IPS-15b (cell line): ENCODE data around the gene MED17.
"Not testable (repeated sequence)": the region's sequence is repeated elsewhere in the genome, so short reads cannot be mapped to it uniquely, and the experiment has no call there.

Experiments
- H3K27me3 ChIP-seq: one replicate; pipeline ENCODE4 v1.6.1; 2013; ENCODE audit warnings: low read length; ENCODE audit not compliant: control insufficient read depth, insufficient read depth
- H3K36me3 ChIP-seq: one replicate; pipeline ENCODE4 v1.6.1; 2013; ENCODE audit warnings: low read length; ENCODE audit not compliant: control insufficient read depth, insufficient read depth
- H3K4me1 ChIP-seq: one replicate; pipeline ENCODE4 v1.6.1; 2013; ENCODE audit warnings: mild to moderate bottlenecking, low read length; ENCODE audit not compliant: control insufficient read depth, insufficient read depth
- H3K4me3 ChIP-seq: one replicate; pipeline ENCODE4 v1.5.1; 2013; ENCODE audit warnings: low read depth, low read length
- H3K9ac ChIP-seq: one replicate; pipeline ENCODE4 v1.6.1; 2013; ENCODE audit warnings: low read depth, mild to moderate bottlenecking, low read length
- H3K9me3 ChIP-seq: one replicate; pipeline ENCODE4 v1.6.1; 2013; ENCODE audit warnings: mild to moderate bottlenecking, low read length; ENCODE audit not compliant: control insufficient read depth, insufficient read depth

MED17 gene

DNA sequence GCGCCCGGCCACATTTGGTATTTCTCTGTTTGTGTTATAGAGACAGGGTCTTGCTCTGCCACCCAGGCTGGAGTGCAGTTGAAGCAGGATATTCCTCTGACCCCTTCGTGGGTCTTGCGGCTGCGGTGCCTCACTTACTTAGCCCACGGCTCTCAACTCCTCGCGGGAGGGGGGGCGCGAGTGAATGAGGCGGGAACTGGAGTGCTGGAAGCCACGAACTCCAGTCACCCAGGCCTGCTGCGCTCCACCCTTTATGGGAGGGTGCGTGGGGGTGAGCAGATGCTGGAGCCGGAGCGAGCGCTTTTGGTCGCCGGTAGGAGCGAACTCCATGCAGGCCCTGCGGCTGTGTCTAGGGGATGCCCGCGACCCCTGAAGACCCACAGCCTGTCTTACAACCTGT lies 40.8 kb upstream of the MED17 start:
- Histone ChIP-seq H3K27me3 (no peaks in the 10 kb centered on the region), H3K9ac (no peak overlapping the region), H3K4me1 (peaks cover 7% of the 10 kb centered on the region), H3K4me3 (no peak overlapping the region), H3K9me3 (no peaks in the 10 kb centered on the region), H3K36me3 (peaks cover 16% of the 10 kb centered on the region)

DNA sequence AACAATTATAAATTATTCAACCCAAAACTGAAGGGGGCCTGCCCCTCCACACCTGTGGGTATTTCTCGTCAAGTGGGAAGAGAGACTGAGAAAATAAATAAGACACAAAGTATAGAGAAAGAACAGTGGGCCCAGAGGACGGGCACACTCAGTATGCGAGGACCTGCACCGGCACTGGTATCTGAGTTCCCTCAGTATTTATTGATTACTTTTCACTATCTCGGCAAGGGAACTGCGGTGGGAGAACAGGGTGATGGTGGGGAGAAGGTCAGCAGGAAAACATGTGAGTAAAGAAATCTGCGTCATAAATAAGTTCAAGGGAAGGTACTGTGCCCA lies 39.4 kb upstream of the MED17 start:
- H3K9ac ChIP-seq = no peak overlapping the region

DNA sequence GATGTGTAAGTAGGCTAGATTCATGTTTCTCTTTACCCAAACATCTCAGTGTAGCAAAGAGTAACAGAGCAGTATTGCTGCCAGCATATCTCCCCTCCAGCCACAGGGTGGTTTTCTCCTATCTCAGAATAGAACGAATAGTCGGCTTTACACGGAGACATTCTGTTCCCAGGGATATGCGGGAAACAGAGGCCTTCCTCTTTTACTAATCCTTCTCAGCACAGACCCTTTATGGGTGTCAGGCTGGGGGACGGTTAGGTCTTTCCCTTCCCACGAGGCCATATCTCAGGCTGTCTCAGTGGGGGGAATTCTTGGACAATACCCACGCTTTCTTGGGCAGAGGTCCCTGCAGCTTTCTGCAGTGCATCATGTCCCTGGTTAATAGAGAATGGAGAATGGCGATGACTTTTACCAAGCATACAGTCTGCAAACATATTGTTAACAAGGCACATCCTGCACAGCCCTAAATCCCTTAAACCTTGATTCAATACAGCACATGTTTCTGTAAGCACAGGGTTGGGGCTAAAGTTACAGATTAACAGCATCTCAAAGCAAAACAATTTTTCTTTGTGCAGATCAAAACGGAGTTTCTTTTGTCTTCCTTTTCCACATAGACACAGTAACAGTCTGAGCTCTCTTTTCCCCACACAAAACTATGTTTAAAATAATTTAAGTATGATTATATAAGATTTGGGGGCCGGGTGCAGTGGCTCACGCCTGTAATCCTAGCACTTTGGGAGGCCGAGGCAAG lies 38.9 kb upstream of the MED17 start:
- not testable (repeated sequence) for H3K36me3 ChIP-seq, H3K27me3 ChIP-seq, H3K9me3 ChIP-seq, H3K9ac ChIP-seq, H3K4me1 ChIP-seq, H3K4me3 ChIP-seq

More for the DNA sequence above, 39.4 kb upstream of the MED17 start:
- Histone ChIP-seq H3K27me3 (no peaks in the 10 kb centered on the region), H3K4me1 (no peaks in the 10 kb centered on the region), H3K9me3 (no peaks in the 10 kb centered on the region), H3K36me3 (peaks cover 8% of the 10 kb centered on the region), H3K4me3 (no peak overlapping the region)

DNA sequence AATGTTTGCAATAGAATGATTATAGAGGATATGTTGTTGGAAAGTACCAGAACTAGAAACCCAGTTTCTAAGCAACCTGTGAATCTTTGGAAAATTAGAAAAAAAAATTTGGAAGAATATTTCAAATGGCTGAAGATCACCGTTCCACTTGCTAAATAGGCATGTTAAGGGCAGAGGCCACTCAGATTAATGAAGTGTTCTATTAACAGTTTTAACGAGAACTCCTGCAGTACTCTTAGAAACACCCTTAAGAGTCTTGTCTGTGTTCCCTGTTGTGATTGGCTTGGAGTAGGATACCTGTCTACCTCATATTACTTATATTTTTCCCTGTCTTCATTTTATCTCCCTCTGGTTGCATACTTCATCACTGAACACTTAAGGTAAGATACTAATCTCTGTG lies 38.0 kb upstream of the MED17 start:
- H3K27me3 ChIP-seq = no peaks in the 10 kb centered on the region
- H3K36me3 ChIP-seq = peaks cover 8% of the 10 kb centered on the region
- H3K9ac ChIP-seq = no peak overlapping the region
- no peaks in the 10 kb centered on the region for H3K9me3 ChIP-seq
- no peak overlapping the region for H3K4me3 ChIP-seq
- H3K4me1 ChIP-seq = peaks cover 2% of the 10 kb centered on the region

DNA sequence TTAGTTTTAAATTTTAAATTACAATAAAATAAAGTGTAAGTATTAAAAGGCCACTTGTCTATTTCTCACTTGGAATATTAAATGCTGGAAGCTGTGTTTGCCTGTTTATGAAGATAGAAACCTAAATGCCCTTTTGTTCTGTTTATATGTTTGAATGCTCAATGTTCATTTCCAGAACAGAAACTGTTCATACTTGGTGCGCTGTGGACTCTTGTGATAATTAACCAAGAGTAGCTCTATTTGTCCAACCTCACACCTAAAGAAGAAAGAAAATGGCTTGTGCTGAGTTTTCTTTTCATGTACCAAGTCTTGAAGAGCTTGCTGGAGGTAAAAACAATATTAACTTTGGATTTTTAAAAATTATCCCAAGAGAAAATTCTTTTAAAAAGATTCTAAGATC lies 37.0 kb upstream of the MED17 start:
- peaks cover 2% of the 10 kb centered on the region for H3K4me1 ChIP-seq
- peaks cover 8% of the 10 kb centered on the region for H3K36me3 ChIP-seq
- H3K9me3 ChIP-seq = no peaks in the 10 kb centered on the region
- H3K27me3 ChIP-seq = no peaks in the 10 kb centered on the region
- no peak overlapping the region for H3K4me3 ChIP-seq
- H3K9ac ChIP-seq = no peak overlapping the region

DNA sequence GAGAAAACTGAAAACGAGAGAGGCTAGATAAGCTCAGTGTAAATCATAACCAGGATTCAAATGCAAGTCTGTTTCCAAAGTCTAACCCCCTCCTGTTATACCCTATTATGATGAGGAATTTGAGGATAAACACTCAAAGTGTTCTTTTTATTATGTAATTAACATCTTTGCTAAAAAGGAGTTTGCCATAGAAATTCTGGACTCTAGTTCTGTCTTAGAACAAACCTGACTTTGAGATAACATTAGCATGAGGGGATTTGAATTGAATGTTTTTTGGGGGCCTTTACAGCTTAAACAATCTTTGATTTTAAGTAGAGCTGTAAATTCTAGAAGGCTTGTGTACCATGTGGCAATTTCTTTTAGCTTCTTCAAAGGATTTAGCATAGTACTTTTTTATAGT lies 33.1 kb upstream of the MED17 start:
- H3K27me3 ChIP-seq = no peaks in the 10 kb centered on the region
- H3K9me3 ChIP-seq = no peaks in the 10 kb centered on the region
- peak overlapping the region; percentile 29 for H3K9ac ChIP-seq
- H3K4me3 ChIP-seq = no peak overlapping the region
- peaks cover 2% of the 10 kb centered on the region for H3K4me1 ChIP-seq
- peaks cover 6% of the 10 kb centered on the region for H3K36me3 ChIP-seq

DNA sequence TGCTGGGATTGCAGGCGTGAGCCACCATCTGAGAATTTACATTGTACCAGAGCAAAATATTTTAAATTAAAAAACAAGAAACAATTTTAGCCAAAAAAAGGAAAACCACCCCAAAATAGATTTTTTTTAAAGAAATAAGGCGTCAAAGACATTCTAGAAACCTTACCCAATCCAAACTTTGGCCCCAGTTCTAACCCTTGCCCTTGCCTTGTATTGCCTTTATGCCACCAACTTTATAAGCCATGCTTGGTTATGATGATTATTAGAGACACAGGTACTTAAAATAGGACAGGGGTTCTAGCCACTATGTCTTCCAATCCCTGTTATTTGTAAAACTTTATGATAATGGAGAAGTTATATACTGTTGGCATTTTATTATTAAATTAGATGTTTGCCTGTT lies 30.8 kb upstream of the MED17 start:
- H3K36me3 ChIP-seq = peaks cover 9% of the 10 kb centered on the region
- H3K9ac ChIP-seq = no peak overlapping the region
- H3K9me3 ChIP-seq = no peaks in the 10 kb centered on the region
- H3K4me3 ChIP-seq = no peak overlapping the region
- H3K27me3 ChIP-seq = no peaks in the 10 kb centered on the region
- peaks cover 2% of the 10 kb centered on the region for H3K4me1 ChIP-seq

DNA sequence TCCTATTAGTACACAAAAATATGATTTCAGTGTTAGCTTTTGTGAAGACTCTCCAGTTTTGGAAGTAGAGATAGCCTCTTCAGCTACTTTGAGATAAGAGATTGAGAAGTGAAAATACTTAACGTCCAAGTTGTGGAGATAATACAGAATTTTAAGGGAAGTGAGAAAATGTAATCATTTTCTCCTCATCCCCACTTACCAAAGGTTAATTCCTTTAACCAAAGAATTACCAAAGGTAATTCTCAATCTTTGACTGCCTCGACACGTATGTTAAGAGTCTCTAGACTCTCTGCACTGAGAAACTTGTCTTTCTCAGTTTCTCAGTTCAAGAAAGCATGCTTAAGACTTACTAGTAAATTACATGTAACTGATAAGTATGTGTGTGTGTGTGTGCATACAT lies 27.3 kb upstream of the MED17 start:
- H3K36me3 ChIP-seq = peaks cover 16% of the 10 kb centered on the region
- H3K27me3 ChIP-seq = no peaks in the 10 kb centered on the region
- no peaks in the 10 kb centered on the region for H3K9me3 ChIP-seq
- H3K4me3 ChIP-seq = no peak overlapping the region
- no peaks in the 10 kb centered on the region for H3K4me1 ChIP-seq
- H3K9ac ChIP-seq = no peak overlapping the region

DNA sequence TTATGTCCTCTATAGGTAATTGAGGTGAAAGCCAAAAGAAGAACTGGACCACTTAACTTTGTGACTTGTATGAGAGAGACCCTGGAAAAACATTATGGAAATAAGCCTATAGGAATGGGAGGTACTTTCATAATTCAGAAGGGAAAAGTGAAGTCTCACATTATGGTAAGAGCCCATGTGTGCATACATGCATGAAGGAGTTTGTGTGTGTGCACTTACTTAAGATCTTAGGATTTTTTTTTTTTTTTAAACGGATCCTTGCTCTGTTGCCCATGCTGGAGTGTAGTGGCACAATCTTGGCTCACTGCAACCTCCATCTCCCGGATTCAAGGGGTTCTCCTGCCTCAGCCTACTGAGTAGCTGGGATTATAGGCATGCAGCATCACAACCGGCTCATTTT lies 26.8 kb upstream of the MED17 start:
- Histone ChIP-seq H3K36me3 (peaks cover 18% of the 10 kb centered on the region), H3K9me3 (no peaks in the 10 kb centered on the region), H3K4me3 (no peak overlapping the region), H3K9ac (no peak overlapping the region), H3K27me3 (no peaks in the 10 kb centered on the region), H3K4me1 (no peaks in the 10 kb centered on the region)

DNA sequence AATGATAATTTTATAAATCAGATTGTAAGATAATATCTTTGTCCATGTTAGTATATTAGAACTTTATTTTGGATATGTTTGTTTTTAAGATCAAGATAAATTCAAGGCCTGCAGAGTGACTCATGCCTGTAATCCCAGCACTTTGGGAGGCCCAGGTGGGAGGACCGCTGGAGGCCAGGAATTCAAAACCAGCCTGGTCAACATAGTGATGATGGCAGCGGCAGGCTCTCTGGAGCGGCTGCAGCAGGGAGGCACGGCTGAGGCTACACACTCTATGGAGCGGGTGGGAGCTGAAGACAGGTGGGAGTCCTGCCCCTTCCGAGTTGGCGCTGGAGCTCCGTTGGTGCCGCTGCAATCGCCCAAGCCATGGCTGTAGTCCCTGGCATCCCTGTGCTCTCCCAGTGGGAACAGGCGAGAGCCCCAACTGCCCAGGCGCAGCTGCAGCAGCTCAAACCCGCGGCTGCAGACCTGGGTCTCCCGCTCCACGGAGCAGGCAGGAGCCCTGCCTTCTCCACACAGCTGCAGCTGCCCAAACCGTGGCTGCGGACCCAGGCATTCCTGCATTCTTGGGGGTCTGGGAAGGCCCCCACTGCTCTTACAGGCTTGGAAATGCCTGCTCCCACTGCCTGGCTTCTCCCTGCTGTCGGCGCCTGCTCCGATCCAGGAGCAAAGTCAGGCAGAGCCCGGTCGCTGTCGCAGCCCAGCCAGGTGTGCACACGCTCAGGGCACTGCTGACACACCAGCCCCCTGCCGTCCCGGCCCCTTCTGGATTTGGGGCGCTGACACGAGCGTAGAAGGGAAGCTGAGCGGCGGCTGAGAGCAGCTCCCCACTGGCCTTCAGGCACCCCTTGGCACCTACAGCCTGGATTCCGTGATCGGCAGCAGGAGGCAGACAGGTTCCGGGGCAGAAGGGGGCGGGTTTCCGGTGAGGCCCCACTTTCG lies 25.9 kb upstream of the MED17 start:
- Histone ChIP-seq H3K4me3 (no peak overlapping the region), H3K27me3 (no peaks in the 10 kb centered on the region), H3K36me3 (peaks cover 20% of the 10 kb centered on the region), H3K9ac (no peak overlapping the region), H3K9me3 (no peaks in the 10 kb centered on the region), H3K4me1 (no peaks in the 10 kb centered on the region)

DNA sequence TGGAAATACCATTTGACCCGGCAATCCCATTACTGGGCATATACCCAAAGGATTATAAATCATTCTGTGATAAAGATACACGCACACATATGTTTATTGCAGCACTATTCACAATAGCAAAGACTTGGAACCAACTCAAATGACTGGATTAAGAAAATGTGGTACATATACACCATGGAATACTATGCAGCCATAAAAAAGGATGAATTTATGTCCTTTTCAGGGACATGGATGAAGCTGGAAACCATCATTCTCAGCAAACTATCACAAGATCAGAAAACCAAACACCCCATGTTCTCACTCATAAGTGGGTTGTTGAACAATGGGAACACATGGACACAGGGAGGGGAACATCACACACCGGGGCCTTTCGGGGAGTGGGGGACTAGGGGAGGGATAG lies 25.0 kb upstream of the MED17 start:
- not testable (repeated sequence) for H3K9me3 ChIP-seq, H3K4me1 ChIP-seq, H3K27me3 ChIP-seq, H3K9ac ChIP-seq, H3K4me3 ChIP-seq
- H3K36me3 ChIP-seq = peaks cover 20% of the 10 kb centered on the region

DNA sequence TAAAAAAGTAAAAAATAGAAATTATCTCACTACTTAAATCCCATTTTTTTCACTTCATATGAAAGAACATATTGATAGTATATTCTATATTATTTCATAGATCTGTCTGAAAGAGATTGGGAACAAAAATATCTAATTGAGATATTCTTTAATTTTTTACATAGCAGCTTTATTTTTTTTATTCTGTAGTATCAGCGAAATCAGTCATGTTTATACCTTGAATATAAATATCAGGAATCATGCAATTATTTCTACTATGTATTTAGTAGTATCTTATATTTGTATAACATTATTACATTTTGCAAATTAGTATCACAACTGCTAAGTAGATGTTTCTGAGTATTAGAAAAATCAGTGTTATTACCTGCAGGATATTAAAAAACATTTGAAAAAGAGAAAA lies 22.2 kb upstream of the MED17 start:
- Histone ChIP-seq H3K27me3 (no peaks in the 10 kb centered on the region), H3K9ac (no peak overlapping the region), H3K4me1 (no peaks in the 10 kb centered on the region), H3K4me3 (no peak overlapping the region), H3K9me3 (no peaks in the 10 kb centered on the region), H3K36me3 (peaks cover 14% of the 10 kb centered on the region)
